Thymus (tissue), 11 donors: ENCODE measurements around the gene PCBP3. TPM values are rescaled to one million over a fixed set of nuclear protein-coding genes. Genes with fewer than 3 reads are reported as not detected.

Experiments used
- DNase-seq, 9 donors: peaks; one replicate each; pipeline ENCODE4 v3.0.0-alpha.2; 2013; ENCODE audit warnings: low spot score in 9 of 9, low read depth in 6 of 9, missing footprints in 1 of 9
- H3K27ac ChIP-seq, 2 donors: one replicate each; pipeline ENCODE4 v1.5.1; 2013; ENCODE audit warnings: control low read depth in 1 of 2, low read depth in 1 of 2, low read length in 1 of 2, mild to moderate bottlenecking in 1 of 2, moderate library complexity in 1 of 2
- H3K27me3 ChIP-seq, 2 donors: one replicate each; pipeline ENCODE4 v1.5.1; 2013; ENCODE audit warnings: low read length in 1 of 2; ENCODE audit not compliant: control insufficient read depth in 2 of 2, insufficient read depth in 1 of 2
- H3K36me3 ChIP-seq, 2 donors: one replicate each; pipeline ENCODE4 v1.5.1; 2013; ENCODE audit warnings: low read length in 1 of 2, mild to moderate bottlenecking in 1 of 2, moderate library complexity in 1 of 2; ENCODE audit not compliant: control insufficient read depth in 2 of 2, insufficient read depth in 2 of 2
- H3K4me1 ChIP-seq, 2 donors: one replicate each; pipeline ENCODE4 v1.5.1; 2013; ENCODE audit warnings: low read length in 2 of 2; ENCODE audit not compliant: control insufficient read depth in 2 of 2, insufficient read depth in 2 of 2
- H3K4me3 ChIP-seq, 2 donors: one replicate each; pipeline ENCODE4 v1.5.1; 2013; ENCODE audit warnings: low read length in 2 of 2, control low read depth in 1 of 2, mild to moderate bottlenecking in 1 of 2
- H3K9me3 ChIP-seq, 2 donors: one replicate each; pipeline ENCODE4 v1.5.1; 2013; ENCODE audit warnings: low read length in 1 of 2, mild to moderate bottlenecking in 1 of 2; ENCODE audit not compliant: control insufficient read depth in 2 of 2, insufficient read depth in 1 of 2
- WGBS: extraction: QIAGEN DNeasy Blood & Tissue Kit; methylation state at CpG from one replicate; pipeline ENCODE4 v1.1.7; 2013; 5-methylcytosine and 5-hydroxymethylcytosine counted together
- polyA plus RNA-seq: library from polyadenylated mRNA; stranded (reverse); fragments of 200-250 nt; gene quantifications from one replicate; pipeline ENCODE4 v1.2.3, GENCODE V29; 2013
- total RNA-seq: library from RNA; stranded (reverse); fragments of 120-200 nt; gene quantifications from one replicate; pipeline ENCODE4 v1.2.4, GENCODE V29; 2013
- donor health status: healthy.

Gene PCBP3
- total and polyA plus RNA-seq, 2 donors, result 12.8 to 44.9 TPM

DNA sequence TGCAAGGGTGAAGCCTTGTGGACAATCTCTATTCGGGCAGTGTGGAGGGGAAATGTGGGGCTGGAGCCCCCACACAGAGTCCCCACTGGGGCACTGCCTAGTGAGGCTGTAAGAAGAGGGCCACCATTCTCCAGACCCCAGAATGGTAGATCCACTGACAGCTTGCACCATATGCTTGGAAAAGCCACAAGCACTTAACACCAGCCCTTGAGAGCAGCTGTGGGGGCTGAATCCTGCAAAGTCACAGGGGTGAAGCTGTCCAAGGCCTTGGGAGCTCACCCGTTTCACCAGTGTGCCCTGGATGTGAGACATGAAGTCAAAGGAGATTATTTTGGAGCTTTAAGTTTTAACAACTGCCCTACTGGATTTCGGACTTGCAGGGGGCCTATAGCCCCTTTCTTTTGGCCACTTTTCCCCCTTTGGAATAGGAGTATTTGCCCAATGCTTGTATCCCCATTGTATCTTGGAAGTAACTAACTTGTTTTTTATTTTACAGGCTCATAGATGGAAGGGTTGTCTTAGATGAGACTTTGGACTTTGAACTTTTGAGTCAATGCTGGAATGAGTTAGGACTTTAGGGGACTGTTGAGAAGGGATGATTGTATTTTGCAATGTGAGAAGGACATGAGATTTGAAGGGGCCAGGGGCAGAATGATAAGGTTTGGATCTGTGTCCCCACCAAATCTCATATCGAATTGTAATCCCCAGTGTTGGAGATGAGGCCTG, 321.7 kb downstream of the PCBP3 start:
- 94% methylated on average over 4 of the region's 4 CpGs for WGBS
- Histone ChIP-seq H3K27ac (no peak overlapping the region), H3K4me1 (no peaks in the 10 kb centered on the region), H3K36me3 (no peaks in the 10 kb centered on the region), H3K27me3 (peaks cover 0 to 5% of the 10 kb centered on the region in 2 donors), H3K4me3 (no peak overlapping the region), H3K9me3 (peaks cover 0 to 15% of the 10 kb centered on the region in 2 donors)
- no peak for DNase-seq

GRCh38 chr21:45966791-45967394, 323.4 kb downstream of the PCBP3 start:
- Histone ChIP-seq H3K9me3 (peaks cover 0 to 7% of the 10 kb centered on the region in 2 donors), H3K36me3 (no peaks in the 10 kb centered on the region), H3K27ac (no peak overlapping the region), H3K27me3 (peaks cover 9 to 21% of the 10 kb centered on the region in 2 donors), H3K4me3 (no peak overlapping the region), H3K4me1 (no peaks in the 10 kb centered on the region)
- 81% methylated on average over 9 of the region's 9 CpGs for WGBS
- DNase-seq, result no peak

DNA sequence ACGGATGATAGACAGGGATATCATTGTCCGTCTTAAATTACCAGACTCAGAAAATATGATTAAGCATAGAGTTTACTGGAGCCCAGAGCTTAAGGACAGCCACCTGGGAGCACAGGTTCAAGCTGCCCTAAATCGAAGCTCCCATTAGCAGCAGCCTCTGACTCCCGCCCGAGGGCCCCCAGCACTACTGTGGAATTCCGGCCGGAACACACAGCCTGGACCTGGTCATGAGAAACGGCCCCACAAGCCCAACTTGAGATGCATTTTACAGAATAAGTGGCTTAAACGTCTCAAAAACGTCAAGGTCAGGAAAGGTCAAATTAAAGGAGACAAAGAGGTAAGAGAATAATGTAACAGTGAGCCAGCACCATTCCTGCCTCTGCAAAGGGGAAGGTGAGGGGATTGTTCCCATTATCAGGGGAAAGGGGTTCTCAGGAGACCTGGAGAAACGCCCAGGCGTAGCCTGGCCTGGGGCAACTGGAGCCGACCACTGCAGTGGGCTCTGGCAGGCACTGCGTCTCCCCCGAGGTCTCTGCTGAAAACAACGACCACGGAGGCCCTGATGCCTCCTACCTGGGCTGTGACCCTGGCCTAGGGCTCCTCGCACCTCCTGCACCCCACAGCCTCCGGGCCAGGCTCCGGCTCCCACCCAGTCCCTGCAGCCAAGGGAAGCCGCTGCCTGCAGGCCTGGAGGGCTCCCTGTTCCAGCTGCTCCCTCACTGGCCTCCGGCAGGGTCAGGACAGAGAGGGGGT, 326.6 kb downstream of the PCBP3 start:
- no peak overlapping the region for H3K27ac ChIP-seq
- H3K9me3 ChIP-seq, result no peaks in the 10 kb centered on the region
- 83% methylated on average over 22 of the region's 22 CpGs for WGBS
- no peaks in the 10 kb centered on the region for H3K36me3 ChIP-seq
- H3K4me1 ChIP-seq, result peaks cover 11 to 26% of the 10 kb centered on the region in 2 donors
- peaks cover 35 to 53% of the 10 kb centered on the region in 2 donors for H3K27me3 ChIP-seq
- DNase-seq, result no peak
- no peak overlapping the region for H3K4me3 ChIP-seq

- Histone ChIP-seq H3K4me1 (peaks cover 11 to 26% of the 10 kb centered on the region in 2 donors), H3K27me3 (peaks cover 37 to 58% of the 10 kb centered on the region in 2 donors), H3K36me3 (no peaks in the 10 kb centered on the region), H3K27ac (no peak overlapping the region), H3K4me3 (no peak overlapping the region), H3K9me3 (no peaks in the 10 kb centered on the region)
- peak in 2 of 9 donors; percentile 40 to 47 for DNase-seq
- WGBS, result 47% methylated on average over 25 of the region's 25 CpGs
Observed at GRCh38 chr21:45970674-45971615, 327.4 kb downstream of the PCBP3 start.

DNA sequence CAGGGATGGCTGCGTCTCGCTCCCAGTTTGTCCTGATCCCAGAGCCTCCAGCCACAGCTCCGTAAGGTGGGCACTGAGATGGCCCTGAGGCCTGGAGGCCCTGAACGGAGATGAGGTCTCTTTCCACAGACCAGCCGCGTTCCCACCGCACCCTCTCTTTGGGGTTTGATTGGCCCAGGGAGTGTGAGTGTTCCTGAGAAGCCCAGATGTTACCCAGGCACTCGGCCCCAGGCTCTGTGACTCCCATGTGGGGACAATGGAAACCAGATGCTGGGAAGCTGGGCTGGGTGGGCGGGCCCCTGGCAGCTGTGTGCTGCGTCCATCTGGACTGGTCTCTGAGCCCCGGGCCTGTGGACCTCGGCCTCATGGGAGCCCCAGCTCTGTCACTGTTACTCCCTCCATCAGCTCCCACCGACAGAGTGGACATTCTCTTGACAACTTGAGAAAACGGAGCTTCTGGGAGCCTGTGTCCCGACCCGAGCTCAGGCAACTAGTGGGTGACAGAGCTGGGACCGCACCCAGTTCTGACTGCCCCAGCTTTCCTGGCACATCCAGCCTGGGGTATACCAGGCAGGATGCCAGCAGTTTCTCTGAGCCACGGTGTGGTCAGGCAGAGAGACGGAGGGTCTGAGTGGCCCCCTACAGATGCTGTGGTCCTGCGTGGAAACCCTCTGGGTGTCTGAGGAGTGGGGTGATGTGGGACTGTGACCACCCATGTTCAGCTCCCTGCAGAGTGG, 328.3 kb downstream of the PCBP3 start:
- H3K9me3 ChIP-seq, result no peaks in the 10 kb centered on the region
- no peak overlapping the region for H3K4me3 ChIP-seq
- 84% methylated on average over 20 of the region's 20 CpGs for WGBS
- DNase-seq, result no peak
- peak overlapping the region in 1 of 2 donors; percentile 60 for H3K27ac ChIP-seq
- H3K4me1 ChIP-seq, result peaks cover 11 to 26% of the 10 kb centered on the region in 2 donors
- peaks cover 41 to 62% of the 10 kb centered on the region in 2 donors for H3K27me3 ChIP-seq
- no peaks in the 10 kb centered on the region for H3K36me3 ChIP-seq

DNA sequence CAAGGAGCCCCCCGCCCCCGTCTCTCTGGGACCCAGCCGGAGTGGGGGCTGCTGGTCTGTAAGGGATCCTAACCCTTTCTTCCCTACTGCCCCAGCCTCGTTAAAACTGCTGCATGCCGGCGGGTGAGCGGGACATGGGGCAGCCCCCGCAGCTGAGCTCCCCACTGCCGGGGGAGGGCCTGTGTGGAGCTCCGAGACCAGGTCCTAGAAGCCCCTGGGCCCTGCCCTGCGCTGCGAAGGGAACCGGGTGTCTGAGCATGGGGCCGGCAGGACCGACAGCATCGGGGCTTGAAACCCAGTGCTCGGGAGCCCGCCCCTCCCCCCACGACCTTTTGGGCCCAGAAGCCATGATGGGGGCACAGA, 328.8 kb downstream of the PCBP3 start:
- H3K27me3 ChIP-seq, result peaks cover 41 to 67% of the 10 kb centered on the region in 2 donors
- peaks cover 11 to 26% of the 10 kb centered on the region in 2 donors for H3K4me1 ChIP-seq
- H3K36me3 ChIP-seq, result no peaks in the 10 kb centered on the region
- 43% methylated on average over 19 of the region's 19 CpGs for WGBS
- H3K9me3 ChIP-seq, result no peaks in the 10 kb centered on the region
- no peak for DNase-seq
- H3K27ac ChIP-seq, result peak overlapping the region in 1 of 2 donors; percentile 51
- peak overlapping the region; percentile 46 to 58 for H3K4me3 ChIP-seq

DNA sequence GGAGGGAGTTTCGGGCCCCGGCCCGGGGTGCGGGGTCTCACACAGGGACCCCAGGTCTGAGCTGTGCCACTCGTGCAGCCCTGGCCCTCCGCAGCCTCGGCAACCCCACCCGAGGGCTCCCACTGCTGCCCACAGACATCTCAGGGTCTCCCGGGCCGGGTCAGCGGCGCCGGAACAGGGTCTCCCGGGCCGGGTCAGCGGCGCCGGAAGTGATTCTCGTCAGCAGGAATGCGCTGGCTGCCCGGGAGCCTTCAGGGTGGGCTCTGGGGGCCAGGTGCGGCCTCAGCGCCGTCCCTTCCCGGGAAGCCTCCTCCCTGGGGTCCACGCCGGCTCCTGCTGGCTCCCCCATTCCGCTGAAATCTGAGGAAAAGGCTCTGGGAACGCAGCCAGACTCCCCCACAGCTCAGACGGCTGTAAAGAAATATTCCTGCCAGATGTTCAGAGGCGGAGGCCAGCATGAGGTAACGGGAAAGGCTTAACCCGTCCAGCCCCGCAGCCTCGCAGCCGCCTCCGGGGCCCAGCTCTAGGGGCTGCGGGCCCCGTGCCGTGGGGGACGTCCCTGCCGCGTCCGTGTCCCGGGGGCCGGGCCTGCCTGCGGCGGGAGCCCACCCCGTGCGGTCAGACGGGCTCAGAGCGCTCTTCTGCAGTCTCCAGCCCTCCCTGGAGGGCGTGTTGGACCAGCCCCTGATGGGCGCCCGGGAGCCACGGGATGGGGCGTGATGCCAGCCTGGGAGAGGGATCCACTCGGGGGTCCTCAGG, 329.4 kb downstream of the PCBP3 start:
- Histone ChIP-seq H3K4me1 (peaks cover 11 to 29% of the 10 kb centered on the region in 2 donors), H3K4me3 (peak overlapping the region; percentile 46 to 58), H3K27ac (peak overlapping the region; percentile 71 to 84), H3K27me3 (peaks cover 41 to 70% of the 10 kb centered on the region in 2 donors), H3K9me3 (no peaks in the 10 kb centered on the region), H3K36me3 (no peaks in the 10 kb centered on the region)
- DNase-seq, result peak in 2 of 9 donors; percentile 21 to 32
- 3% methylated on average over 58 of the region's 58 CpGs for WGBS
